GM06990 (cell line): ENCODE results near the gene ANO7.

Experiments used
- DNase-seq: peaks from one replicate; pipeline ENCODE4 v3.0.0-alpha.2; 2011; ENCODE audit not compliant: insufficient read length; ENCODE audit errors: extremely low read depth
- H3K27me3 ChIP-seq: replicated peaks from 2 replicates; pipeline ENCODE4 v1.6.0; 2011; ENCODE audit warnings: low read length; ENCODE audit not compliant: control insufficient read depth, insufficient read depth
- H3K36me3 ChIP-seq: 2 replicates; pipeline ENCODE4 v1.5.1; 2011; ENCODE audit warnings: low read length; ENCODE audit not compliant: control insufficient read depth, insufficient read depth
- H3K4me3 ChIP-seq: replicated peaks from 2 replicates; pipeline ENCODE4 v1.5.1; 2011; ENCODE audit warnings: low read depth, mild to moderate bottlenecking, control low read depth, low read length
- TF ChIP-seq, protein P1 (sequence below): IDR thresholded peaks from 2 replicates; pipeline ENCODE4 v1.5.1; 2011; ENCODE audit warnings: low read length, control low read depth, mild to moderate bottlenecking, inconsistent platforms; ENCODE audit not compliant: insufficient read depth, poor library complexity, severe bottlenecking

ANO7 gene

DNA sequence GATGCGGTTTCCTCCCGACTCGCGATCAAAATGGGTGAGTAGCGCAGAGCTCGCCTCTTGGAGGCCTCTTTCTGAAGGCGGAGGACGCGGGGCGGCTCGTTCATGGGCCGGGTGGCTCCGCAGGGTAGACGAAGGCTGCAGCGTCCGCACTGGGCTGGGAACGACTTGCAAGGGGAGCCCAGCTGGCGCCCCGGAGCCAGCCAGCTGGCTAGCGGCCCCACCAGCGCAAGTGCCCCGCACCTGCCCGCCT lies 38.9 kb upstream of the ANO7 start:
- TF ChIP-seq, protein P1, sequence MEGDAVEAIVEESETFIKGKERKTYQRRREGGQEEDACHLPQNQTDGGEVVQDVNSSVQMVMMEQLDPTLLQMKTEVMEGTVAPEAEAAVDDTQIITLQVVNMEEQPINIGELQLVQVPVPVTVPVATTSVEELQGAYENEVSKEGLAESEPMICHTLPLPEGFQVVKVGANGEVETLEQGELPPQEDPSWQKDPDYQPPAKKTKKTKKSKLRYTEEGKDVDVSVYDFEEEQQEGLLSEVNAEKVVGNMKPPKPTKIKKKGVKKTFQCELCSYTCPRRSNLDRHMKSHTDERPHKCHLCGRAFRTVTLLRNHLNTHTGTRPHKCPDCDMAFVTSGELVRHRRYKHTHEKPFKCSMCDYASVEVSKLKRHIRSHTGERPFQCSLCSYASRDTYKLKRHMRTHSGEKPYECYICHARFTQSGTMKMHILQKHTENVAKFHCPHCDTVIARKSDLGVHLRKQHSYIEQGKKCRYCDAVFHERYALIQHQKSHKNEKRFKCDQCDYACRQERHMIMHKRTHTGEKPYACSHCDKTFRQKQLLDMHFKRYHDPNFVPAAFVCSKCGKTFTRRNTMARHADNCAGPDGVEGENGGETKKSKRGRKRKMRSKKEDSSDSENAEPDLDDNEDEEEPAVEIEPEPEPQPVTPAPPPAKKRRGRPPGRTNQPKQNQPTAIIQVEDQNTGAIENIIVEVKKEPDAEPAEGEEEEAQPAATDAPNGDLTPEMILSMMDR: no peak
- H3K36me3 ChIP-seq: peaks cover 2% of the 10 kb centered on the region; the same call in 1 of the 2 replicates

DNA sequence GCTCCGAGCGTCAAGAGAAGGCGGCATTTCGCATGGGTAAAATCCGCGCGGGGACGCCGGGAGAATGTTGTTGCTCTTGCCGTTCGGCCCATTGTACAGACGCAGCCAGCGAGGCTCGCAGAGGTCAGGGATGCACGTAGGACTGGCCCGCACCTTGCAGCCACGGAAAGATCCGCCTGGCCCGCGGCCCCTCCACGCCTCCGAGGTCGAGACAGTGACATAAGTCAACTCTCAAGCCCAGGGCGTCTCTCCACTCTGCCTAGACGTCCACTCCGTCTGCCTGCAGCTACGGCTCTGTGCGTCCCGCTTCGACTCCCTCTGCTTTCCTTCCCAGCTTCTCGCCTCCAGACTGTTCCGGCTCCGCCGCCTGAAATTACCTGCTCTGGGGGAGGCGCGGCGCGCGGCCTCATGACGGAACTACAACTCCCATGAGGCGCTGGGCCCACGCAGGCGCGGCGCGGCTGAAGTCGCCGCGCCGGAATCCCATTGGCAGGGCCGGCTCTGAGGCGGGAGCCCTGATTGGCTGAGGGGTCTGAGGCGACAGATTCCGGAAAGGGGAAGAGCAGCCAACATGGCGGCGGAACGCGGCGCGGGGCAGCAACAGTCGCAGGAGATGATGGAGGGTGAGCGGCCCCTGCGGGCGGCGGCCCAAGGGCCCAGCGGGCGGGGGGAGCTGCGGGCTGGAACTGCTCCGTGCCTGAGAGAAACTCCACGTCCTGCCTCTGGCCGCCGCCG lies 38.4 kb upstream of the ANO7 start, which contains the start of gene PPP1R7:
Gene PPP1R7, plus strand, starts transcription at position 543 of the 735 bp plus-strand sequence. Its CDS starts 29 bp downstream, at position 572.
- peaks cover 2% of the 10 kb centered on the region; the same call in 1 of the 2 replicates for H3K36me3 ChIP-seq
- peak; percentile 97 for DNase-seq
- TF ChIP-seq, protein P1: peak; percentile 51
- H3K4me3 ChIP-seq: peak within 1 kb of the TSS; percentile 93
- no peaks in the 10 kb centered on the region for H3K27me3 ChIP-seq

More for the DNA sequence above, 38.9 kb upstream of the ANO7 start:
- Histone ChIP-seq H3K27me3 (no peaks in the 10 kb centered on the region), H3K4me3 (peak overlapping the region; percentile 86)
- no peak for DNase-seq

DNA sequence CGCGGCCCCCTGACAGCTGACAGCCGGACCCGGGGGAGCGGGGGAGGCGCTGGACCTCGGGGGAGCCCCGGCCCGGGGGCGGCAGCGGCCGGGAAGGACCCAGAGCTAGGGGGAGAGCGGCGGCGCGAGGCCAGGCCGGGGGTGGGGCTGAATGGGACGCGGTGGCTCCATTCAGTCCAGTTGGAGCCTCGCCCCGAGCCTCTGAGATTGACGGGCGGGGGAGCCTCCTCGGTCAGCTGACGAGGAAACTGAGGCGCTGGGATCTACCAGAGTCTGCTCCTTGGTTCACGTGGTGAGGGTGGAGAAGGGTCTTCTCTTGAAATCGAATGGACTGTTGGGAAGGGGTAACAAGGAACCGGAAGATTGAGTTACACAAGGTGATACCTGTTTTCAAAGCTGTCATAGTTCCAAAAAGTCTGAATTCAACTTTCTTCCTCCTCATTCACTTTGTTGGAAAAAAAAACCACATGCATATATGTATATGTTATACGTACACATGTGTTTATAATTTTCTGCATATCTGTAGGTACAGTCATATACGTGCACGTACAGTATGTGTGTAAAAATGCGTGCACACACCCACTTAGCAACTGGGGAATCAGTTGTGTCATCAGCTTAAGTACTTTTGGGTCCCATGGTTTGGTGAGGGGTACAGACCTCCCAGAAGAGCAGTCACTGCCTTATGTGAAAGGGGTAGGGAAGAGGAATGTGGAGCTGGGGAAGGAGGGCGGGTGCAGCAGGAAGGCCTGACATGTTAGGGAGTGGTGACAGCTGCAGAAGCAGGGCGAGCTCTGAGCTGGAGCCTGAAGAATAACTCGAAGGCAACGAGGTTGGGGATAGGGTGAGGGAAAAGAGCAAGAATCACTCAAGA lies 37.6 kb upstream of the ANO7 start:
- Histone ChIP-seq H3K36me3 (peaks cover 3% of the 10 kb centered on the region; the same call in 1 of the 2 replicates), H3K27me3 (no peaks in the 10 kb centered on the region), H3K4me3 (peak overlapping the region; percentile 93)
- no peak for DNase-seq
- TF ChIP-seq, protein P1: no peak

DNA sequence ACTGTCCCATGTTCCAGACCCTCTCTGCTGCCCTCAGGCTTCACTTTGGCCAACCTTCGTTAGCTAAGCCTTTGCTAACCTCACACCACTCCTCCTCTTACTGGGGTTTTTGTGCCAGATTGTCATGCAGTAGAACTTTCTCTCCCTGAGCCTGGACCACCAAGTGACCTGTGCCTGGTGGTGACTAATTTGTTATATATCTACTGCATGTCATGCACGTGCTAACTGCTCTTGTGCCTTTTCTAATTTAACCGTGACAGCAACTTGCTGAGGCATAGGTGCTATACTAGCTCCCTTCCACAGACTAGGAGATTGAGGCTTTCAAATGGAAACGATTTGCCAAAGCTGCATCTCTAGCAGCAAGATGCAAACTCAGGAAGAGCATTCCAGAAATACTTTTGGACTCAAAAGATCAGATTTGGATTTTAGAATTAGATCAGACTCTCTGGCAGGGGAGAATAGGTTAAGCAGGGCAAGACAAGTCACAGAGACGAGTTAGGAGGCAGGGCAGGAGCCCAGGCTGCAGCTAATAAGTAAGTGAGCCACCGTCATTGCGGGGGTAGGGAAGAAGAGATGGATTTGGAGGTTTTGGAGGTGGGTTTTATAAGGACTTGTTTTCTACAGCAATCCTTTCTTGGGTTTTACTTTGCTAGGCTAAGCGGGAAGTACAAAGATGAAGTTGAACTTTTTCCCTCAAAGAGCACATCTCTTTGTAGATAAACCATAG lies 36.4 kb upstream of the ANO7 start:
- DNase-seq: no peak
- Histone ChIP-seq H3K4me3 (no peak overlapping the region), H3K27me3 (no peaks in the 10 kb centered on the region), H3K36me3 (peaks cover 4% of the 10 kb centered on the region; the same call in 1 of the 2 replicates)
- TF ChIP-seq, protein P1: no peak

DNA sequence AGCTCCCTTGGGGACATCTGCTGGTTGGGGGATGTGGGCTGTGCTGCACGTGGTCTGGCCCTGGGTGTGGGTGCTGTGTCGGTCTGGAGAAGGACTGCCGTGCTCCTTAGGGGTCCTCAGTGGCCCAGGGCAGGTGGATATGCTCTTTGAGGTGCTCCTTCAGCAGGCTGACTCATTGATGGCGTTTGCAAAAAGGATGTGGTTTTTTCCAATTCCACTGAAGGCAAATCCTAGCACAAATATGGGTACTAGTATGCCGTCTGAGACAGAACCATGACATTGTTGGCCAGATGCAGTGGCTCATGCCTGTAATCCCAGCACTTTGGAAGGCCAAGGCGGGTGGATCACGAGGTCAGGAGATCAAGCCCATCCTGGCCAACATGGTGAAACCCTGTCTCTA lies 34.9 kb upstream of the ANO7 start:
- Histone ChIP-seq H3K27me3 (no peaks in the 10 kb centered on the region), H3K36me3 (peaks cover 12% of the 10 kb centered on the region), H3K4me3 (no peak overlapping the region)
- TF ChIP-seq, protein P1: no peak
- DNase-seq: no peak
